GM12874 (cell line): ENCODE measurements around the gene MCM3.

Source experiments
- CTCF ChIP-seq: IDR thresholded peaks from 2 replicates; pipeline ENCODE4 v1.5.1; 2011; ENCODE audit warnings: low read depth, mild to moderate bottlenecking, control low read depth, low read length, moderate library complexity; ENCODE audit not compliant: insufficient read depth

Gene MCM3

GRCh38 chr6:52284460-52285176 lies at the start of gene MCM3:
Gene MCM3, minus strand, starts transcription at chr6:52284742. Its CDS starts 68 bp downstream, at chr6:52284674.
- no peak for TF ChIP-seq CTCF

- TF ChIP-seq CTCF, result no peak
These were observed 49.3 kb upstream of the MCM3 start for GRCh38 chr6:52333840-52334200.

- no peak for TF ChIP-seq CTCF
These were observed 47.4 kb upstream of the MCM3 start for GRCh38 chr6:52331793-52332457.

- TF ChIP-seq CTCF, result no peak
These were observed 45.9 kb upstream of the MCM3 start for GRCh38 chr6:52330470-52330869.

- no peak for TF ChIP-seq CTCF
These were observed 44.2 kb upstream of the MCM3 start for GRCh38 chr6:52328729-52329128.

GRCh38 chr6:52328303-52328662 lies 43.7 kb upstream of the MCM3 start:
- TF ChIP-seq CTCF, result no peak

- no peak for TF ChIP-seq CTCF
These were observed 42.2 kb upstream of the MCM3 start for GRCh38 chr6:52326540-52327364.
